ENCODE measurements around the gene POLR1E. TPM values are rescaled to one million over a fixed set of nuclear protein-coding genes. Genes with fewer than 3 reads are reported as not detected.

POLR1E gene
- total and polyA plus RNA-seq, 9 of the 15 experiments (the other 6 are each of a cell fraction or from before 2014, with no cell fraction given) = 18.9 to 102 (median 74.4) TPM

- Histone ChIP-seq H3K4me1 (replicated peaks in 1 of 2; ENCODE audit: control insufficient read depth in 2 of 2, insufficient read depth in 2 of 2, low read length in 2 of 2) (no peaks in the 10 kb centered on the region), H3K4me2 (ENCODE audit: insufficient read depth, low read length) (no peak overlapping the region), H2AFZ (ENCODE audit: low read depth, low read length) (no peak overlapping the region), H3K9me1 (ENCODE audit: control insufficient read depth, insufficient read depth, low read length) (no peaks in the 10 kb centered on the region), H4K20me1 (replicated peaks; ENCODE audit: control insufficient read depth, insufficient read depth, low read length) (peaks cover 5% of the 10 kb centered on the region), H3K79me2 (ENCODE audit: control insufficient read depth, insufficient read depth, low read length) (no peaks in the 10 kb centered on the region), H3K27ac (ENCODE audit: extremely low read depth, low read depth, low read length) (no peak overlapping the region), H3K36me3 (ENCODE audit: control insufficient read depth, insufficient read depth, low read length) (peaks cover 91% of the 10 kb centered on the region), H3K9me3 (replicated peaks; ENCODE audit: control insufficient read depth, insufficient read depth, low read depth, low read length) (no peaks in the 10 kb centered on the region), H3K9ac (ENCODE audit: insufficient read depth in 1 of 2, low read depth in 2 of 2, low read length in 2 of 2) (no peak overlapping the region), H3K27me3 (ENCODE audit: control insufficient read depth in 2 of 2, insufficient read depth in 2 of 2, low read length in 2 of 2) (no peaks in the 10 kb centered on the region), H3K4me3 (no peak overlapping the region)
- intact Hi-C loops (cut with micrococcal nuclease) = no loop called here
- FAIRE-seq (no peak), DNase-seq (ENCODE audit: extremely low read depth in 1 of 4, low spot score in 3 of 4) (peak in 2 of 4 experiments; percentile 5 to 7), ATAC-seq (no peak)
- ChIA-PET CTCF (ENCODE audit: low intra/inter-chr PET ratio) (no interaction called here), POLR2A (interaction anchor here (0.5 to 5.1 kb wide), 5 partner anchors 11 to 307 kb away, joined by 3 to 44 read pairs (median 3); partner anchors contain the start of genes POLR1E and TOMM5)
- BruUV-seq (replicated peaks) = no TSS peak
- WGBS (ENCODE audit: insufficient coverage, low coverage, missing lambda C conversion rate) = 62% methylated on average over 3 of the region's 3 CpGs
- in situ Hi-C loops (cut with MboI) = loop anchor here (25.0 kb wide), 1 partner anchor 864 kb away; no protein-coding TSS in a partner anchor
- TF ChIP-seq IFI16 (CRISPR knock-in tag; IDR thresholded peaks at IDR 0.05) = no peak
- peak; percentile 61 for TF ChIP-seq C11orf30 (IDR thresholded peaks at IDR 0.05; ENCODE audit: low read depth)
- TF ChIP-seq MGA (IDR thresholded peaks at IDR 0.05) = no peak
- peak; percentile 39 for TF ChIP-seq MAFK (IDR thresholded peaks at IDR 0.05; ENCODE audit: low read length)
- no peak for TF ChIP-seq ARID3A (IDR thresholded peaks at IDR 0.05; ENCODE audit: borderline replicate concordance, low read depth, low read length)
- no peak for TF ChIP-seq NR0B1 (IDR thresholded peaks at IDR 0.05; ENCODE audit: partially characterized antibody)
- 0 out of 2 replicates have a peak, but pooled peaks have one; percentile 9 for TF ChIP-seq MAFG (tag; conservative IDR thresholded peaks at IDR 0.05)
- peak; percentile 83 for TF ChIP-seq ZNF316 (IDR thresholded peaks at IDR 0.05)
- TF ChIP-seq MAFF (IDR thresholded peaks at IDR 0.05; ENCODE audit: low read length) = peak; percentile 58
Measured at GRCh38 chr9:37498457-37498856, 12.7 kb downstream of the POLR1E start.

All from K562 (cell line).